Stimulated activated CD8-positive, alpha-beta memory T cell treated with anti-CD3 and anti-CD28 coated beads, Interleukin-4, amount 100 ng/mL, for 48 hours (primary cell): ENCODE results near the gene KBTBD13.
"Not testable (repeated sequence)": the region's sequence is repeated elsewhere in the genome, so short reads cannot be mapped to it uniquely, and the experiment has no call there.

Experiments used
- DNase-seq: peaks from one replicate; pipeline ENCODE4 v3.0.0-alpha.2; 2020

KBTBD13 gene

DNA sequence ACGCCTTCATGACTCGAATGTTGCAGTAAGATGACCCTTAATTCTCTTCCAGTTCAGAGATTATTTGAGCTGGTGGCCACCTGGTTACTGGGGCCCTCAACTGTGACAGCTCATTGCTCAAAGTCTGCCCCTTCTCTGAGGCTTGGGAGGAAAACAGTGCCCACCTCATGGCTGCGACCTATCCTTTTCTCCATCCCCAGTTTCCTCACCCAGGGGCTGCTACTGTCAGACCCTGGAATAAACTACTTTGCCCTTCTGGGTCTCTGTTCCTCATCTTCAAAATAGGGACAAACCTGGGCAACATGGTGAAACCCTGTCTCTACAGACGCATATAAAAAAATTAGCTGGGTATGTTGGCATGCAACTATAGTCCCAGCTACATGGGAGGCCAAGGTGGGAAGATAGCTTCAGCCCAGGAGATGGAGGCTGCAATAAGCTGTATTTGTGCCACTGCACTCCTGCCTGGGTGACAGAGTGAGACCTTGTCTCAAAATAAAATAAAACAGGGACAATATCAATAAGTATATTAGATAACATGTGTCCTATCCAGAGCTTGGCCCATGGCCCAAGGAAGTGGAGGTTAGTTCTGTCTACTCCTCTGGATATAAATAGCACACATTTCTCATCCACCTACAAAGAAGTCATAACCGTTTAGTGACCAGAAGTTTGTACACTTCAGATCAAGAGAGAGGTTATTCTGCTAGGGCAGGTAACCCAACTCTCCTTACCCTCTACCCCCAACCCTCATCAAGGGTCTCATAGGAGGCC, 6.6 kb upstream of the KBTBD13 start:
- DNase-seq: no peak

DNA sequence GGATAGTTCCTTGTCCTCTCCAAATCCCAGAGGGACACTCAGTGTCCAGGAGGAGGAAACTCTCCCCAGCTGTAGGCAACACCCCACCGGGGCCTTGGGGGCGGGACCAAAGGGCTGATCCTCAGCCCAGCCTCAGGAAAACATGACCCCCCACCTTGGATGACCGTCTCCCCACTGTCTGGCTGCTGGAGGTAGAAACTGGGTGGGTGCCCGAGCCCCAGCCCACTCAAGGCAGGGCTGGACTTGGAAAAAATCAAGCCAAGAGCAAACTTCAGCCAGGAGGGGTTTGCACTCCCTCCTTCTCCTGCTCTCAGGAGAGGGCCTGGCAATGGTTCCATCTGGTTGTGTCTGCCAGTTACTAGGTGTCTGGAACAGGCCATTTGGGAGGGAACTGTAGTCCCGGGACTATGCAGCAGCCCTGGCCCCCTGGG, 5.2 kb upstream of the KBTBD13 start:
- no peak for DNase-seq

DNA sequence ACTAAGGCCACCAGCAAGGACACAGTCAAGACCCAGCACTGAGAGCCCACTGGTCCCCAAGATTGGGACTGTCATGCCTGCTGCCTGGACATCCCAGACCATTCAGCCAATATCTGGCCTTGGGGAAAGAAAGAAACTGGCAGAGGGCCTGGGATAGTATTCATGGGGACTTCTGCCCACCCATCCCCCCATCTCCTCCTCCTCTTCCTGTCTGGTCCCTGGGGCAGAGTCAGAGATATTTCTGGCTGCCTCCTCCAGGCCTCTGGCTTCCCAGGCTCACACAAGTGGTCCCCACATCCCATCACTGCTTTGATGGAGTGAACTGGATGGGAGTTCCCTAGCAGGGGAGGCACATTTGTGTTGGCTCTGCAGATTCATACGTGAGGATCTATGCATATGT, 4.5 kb upstream of the KBTBD13 start:
- DNase-seq: no peak

DNA sequence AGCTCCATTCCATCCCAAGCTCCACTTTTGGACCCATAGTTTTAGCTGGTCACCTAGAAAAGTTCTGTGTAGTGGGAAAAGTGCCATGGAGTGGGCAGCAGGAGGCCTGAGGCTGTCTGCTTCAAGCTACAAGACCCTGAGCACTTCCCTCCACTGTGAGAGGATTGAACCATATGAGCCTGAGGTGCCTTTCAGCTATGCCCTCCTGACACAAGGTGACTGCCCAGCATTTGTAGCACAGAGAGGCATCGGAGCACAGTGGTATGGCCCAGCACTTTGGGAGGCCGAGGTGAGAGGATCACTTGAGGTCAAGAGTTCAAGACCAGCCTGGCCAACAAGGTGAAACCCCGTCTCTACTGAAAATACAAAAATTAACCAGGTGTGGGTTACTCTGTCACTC, 3.9 kb upstream of the KBTBD13 start:
- DNase-seq: no peak

DNA sequence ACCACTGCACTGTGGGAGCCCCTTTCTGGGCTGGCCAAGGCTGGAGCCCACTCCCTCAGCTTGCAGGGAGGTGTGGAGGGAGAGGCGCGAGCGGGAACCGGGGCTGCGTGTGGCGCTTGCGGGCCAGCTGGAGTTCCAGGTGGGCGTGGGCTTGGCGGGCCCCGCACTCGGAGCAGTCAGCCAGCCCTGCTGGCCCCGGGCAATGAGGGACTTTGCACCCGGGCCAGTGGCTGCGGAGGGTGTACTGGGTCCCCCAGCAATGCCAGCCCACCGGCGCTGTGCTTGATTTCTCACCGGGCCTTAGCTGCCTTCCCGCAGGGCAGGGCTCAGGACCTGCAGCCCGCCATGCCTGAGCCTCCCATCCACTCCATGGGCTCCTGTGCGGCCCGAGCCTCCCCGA, 1.6 kb upstream of the KBTBD13 start:
- DNase-seq: not testable (repeated sequence)

DNA sequence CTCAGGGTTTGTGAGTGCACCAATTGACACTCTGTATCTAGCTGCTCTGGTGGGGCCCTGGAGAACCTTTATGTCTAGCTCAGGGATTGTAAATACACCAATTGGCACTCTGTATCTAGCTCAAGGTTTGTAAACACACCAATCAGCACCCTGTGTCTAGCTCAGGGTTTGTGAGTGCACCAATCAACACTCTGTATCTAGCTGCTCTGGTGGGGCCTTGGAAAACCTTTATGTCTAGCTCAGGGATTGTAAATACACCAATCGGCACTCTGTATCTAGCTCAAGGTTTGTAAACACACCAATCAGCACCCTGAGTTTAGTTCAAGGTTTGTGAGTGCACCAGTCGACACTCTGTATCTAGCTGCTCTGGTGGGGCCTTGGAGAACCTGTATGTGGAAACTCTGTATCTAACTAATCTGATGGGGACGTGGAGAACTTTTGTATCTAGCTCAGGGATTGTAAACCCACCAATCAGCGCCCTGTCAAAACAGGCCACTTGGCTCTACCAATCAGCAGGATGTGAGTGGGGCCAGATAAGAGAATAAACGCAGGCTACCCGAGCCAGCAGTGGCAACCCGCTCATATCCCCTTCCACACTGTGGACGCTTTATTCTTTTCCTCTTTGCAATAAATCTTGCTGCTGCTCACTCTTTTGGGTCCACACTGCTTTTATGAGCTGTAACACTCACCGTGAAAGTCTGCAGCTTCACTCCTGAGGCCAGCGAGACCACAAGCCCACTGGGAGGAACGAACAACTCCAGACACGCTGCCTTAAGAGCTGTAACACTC, 745 bp upstream of the KBTBD13 start:
- not testable (repeated sequence) for DNase-seq

DNA sequence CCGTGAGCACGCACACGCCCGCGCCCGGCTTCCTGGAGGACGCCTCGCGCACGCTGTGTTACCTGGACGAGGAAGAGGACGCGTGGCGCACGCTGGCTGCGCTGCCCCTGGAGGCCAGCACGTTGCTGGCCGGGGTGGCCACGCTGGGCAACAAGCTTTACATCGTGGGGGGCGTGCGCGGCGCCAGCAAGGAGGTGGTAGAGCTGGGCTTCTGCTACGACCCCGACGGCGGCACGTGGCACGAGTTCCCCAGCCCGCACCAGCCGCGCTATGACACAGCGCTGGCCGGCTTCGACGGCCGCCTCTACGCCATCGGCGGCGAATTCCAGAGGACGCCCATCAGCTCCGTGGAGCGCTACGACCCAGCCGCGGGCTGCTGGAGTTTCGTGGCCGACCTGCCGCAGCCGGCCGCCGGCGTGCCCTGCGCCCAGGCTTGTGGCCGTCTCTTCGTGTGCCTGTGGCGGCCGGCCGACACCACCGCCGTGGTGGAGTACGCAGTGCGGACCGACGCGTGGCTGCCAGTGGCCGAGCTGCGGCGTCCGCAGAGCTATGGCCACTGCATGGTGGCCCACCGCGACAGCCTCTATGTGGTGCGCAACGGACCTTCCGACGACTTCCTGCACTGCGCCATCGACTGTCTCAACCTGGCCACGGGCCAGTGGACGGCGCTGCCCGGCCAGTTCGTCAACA, 890 bp downstream of the KBTBD13 start:
- no peak for DNase-seq

DNA sequence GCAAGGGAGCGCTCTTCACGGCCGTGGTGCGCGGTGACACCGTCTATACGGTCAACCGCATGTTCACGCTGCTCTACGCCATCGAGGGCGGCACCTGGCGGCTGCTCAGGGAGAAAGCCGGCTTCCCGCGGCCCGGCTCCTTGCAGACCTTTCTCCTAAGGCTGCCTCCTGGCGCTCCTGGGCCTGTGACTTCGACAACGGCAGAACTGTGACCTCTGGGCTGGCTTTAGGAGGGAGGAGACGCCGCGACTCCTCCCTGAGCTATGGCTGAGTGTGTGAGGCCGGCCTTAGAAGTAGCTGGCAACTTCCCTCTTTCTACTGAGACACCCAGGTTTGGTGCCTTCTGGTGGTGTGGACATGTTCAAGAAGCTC, 1.4 kb downstream of the KBTBD13 start:
- DNase-seq: peak; percentile 73

DNA sequence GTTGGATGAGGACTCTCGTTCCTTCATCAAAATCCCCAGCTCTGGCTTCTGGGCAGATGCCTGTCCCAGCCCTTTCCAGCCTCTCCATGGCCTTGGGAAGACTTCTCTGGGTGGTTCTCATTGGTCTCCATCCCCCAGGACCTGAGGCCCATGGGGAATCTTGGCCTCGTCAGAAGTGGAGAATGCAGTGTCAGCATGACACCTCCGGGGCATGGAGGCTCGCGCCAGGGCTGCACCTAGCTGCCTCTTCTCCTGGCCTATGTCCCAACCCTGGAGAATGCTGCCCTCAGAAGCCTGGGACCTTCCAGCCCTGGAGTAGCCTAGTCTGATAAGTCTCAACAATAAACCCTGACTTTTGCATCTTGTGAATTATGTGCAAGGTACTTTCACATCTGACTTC, 3.0 kb downstream of the KBTBD13 start:
- DNase-seq: no peak

DNA sequence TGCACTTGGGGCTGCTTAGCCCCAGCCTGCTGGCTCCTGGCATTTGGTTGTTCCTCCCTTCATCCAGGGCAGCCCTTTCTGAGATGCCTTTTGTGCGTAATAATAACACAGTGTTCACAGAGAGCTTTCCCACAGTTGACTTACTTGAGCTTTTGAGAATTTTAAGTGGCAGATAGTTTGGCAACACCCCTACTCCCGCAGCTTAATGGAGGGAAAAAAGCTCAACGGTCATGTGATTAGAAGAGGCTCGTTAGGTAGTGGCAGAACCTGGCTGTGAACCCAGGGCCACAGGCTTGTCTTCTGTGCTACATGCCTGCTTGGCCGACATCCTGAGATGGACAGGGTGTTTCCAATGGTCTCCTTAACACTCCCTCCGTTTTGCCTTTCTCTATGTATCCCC, 4.7 kb downstream of the KBTBD13 start:
- no peak for DNase-seq

DNA sequence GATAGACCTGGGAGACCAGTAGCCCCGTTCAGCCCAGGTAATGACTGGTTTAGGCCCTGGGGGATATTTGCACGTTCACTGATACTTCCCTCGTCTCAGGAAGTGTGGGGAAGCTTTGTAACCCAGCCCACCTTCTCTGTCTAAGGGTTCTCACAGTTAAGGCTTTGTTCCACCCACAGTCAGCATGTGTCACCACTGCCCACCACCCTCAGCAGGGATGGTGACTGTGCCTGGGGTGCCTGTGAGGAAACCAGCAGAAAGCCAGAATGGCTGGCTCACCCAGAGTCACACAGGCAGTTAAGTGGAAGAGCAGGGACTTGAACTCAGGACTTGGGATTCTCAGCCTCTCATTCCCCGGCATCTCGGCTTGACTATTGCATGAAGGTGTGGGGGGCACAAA, 5.2 kb downstream of the KBTBD13 start:
- peak; percentile 60 for DNase-seq

DNA sequence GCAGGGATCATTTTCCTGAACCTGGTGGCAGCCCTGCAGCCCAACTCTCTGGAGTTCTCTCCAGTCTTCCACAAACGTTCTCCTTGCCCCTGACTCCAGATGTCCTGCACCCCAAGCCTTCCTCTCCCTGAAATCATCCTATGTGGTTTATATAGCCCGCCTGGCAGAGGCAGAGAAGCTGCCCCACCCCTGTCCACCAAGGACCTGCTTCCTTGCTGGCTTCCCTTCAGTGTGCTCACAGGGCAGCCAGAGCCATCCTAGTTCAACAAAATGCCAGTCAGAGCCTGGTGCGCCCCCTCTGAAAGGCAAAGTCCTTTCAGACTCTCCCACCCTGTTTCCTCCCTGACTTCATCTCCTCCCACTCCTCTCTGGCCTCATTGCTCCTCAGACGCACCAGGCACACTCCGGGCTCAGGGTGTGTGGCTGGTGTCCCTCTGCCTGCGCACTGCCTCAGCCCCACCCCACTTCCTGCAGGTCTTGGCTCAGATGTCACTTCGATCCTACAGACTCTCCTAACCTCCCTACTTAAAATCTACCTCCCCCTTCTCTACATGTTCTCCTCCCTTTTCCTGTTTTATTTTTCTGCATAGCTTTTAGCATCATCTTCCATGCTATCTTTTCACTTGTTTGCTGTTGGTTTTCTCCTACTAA, 5.9 kb downstream of the KBTBD13 start:
- peak; percentile 31 for DNase-seq

DNA sequence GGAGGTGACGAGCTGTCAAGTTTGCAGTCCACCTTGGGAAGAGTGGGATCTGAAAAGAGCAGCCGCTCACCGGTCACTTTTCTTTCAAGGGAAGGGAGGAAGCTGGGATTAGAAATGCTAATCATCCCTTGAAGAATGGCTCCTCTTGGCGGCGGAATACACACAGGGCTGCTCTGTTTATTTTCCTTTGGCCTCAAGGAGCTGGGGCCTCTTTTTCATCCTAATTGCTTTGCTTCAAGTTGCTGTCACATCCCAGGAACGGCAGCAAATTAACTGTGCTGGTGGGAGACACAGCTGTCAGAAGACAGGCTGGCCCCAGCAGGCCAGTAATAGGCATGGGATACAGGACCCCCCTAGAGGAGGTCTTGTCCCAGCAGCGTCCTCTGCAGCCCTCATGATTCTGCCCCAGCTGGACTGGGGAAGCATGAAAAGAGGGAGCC, 6.7 kb downstream of the KBTBD13 start:
- DNase-seq: no peak

DNA sequence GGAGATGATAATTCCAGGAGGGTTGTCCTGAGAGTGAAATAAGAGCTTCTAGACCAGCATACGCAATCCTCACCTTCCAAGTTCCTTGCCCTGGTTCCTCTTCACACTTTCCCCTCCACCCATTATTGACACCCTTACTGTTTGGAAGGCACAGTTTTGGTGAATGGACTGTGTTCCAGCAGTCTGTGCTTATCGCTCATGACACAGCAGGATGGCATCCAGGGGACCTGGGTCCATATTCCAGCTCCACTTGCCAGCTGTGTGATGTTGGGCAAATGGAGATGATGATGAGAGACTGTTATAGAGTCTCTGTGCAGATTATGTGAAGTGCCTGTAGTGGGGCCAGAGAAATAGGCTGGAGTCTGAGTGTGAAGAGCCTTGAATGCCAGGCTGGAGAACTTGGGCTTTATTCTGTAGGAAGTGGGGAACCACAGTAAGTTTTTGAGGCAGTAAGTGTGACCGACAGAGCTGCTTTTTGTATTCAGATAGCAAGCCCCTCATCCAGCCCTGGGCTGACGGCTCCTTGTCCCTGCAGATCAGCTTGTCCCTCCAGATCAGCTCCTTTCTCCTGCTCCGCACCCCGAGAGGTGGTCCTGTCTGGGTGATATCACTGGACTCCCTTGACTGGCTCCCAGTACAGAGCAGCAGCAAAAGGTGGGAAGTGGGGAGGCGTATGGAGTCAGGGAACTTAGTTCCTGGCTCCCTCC, 8.1 kb downstream of the KBTBD13 start:
- no peak for DNase-seq

DNA sequence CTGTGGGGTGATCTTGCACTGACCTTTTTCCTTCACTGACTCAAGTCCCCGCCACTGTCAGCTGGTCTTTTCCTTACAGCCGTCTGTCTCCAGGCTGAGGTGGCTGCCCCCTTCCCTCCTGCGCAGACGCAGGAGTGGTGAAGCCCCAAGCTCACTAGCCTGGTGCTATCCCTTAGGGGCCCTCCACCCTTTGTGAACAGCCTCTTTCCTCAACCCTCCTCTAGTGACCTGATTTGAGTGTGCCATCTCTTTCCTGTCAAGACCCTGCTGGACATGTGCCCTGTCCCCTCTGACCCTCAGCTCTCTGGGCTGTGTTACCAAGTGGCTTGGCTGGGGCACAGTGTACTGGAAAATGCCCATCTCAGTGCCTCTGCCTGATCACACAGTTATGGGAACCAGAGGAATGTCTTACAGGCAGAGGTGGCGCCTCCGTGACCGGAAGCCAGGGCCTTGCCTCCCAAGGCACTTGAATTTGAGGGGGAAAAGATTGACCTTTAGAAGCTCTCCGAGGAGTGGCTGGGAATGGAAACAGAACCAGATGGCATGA, 8.7 kb downstream of the KBTBD13 start:
- DNase-seq: no peak

DNA sequence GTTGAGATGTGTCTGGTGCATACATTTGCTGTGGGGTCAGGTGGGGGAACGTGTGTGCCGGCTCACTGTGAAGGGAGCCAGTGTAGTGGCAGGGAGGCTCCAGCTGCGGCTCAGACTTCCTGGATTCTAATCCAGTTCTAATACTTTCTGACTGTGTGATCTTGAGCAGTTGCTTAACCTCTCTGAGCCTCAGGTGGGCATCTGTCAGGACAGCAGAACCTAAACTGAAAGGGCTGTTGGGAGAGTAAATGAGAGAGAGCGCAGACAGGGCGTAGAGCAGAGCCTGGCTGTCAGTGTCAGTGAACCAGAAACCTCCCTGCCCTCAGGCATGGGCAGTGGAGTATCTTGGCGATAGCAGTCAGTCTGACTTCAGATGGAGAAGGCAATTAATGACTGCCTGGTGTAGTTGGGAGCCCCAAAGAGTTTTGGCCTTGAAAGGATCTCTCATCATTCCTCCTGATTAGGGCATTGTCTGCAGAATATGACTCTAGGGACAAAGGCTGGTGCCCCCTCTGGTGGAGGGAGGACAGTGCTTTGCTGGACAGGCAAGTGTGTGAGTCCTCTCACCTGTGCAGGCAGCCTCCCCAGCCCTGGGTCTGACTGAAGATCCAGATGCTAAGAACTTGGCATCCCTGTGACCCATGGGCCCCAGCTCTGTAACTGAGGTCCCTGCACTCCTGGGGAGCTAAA, 9.6 kb downstream of the KBTBD13 start:
- peak; percentile 33 for DNase-seq

DNA sequence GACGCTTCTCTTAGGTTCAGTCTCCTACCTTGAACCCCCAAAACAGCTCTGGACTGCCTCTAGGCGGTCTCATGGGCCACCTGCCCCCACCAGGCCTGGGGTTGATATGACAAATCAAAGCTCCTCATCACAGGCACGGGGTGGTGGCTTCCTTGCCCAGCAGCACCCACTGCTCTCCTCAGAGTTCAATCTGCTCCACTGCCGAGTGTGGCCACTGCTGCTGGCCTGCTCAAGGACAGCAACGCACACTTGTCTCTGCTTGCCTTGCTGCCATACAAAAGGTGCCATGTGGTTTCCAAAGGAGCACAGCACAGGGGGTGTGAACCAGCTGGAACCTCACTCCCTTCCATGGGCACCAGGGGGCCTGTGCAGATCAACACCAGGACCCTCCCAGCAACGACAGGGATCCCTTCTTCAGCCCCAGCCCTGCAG, 10.2 kb downstream of the KBTBD13 start:
- no peak for DNase-seq

DNA sequence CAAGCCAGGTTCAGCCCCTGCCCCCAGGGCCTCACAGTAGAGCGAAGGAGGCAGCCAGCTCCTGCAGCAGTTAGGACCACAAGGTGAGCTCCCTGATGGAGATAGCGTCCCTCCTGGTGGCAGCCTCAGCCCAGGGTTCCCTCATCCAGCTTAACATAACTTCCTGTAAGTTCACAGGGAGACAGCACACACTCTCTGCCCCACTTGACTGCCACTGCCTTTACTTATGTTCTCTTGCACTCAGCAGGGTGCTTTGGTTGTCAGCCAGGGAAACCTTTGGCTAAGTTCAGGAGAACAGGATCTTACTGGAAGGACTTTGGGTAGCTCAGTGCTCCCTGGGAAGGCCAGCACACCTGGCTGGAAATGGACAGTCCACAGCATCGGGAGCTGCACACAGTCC, 10.9 kb downstream of the KBTBD13 start:
- DNase-seq: no peak

DNA sequence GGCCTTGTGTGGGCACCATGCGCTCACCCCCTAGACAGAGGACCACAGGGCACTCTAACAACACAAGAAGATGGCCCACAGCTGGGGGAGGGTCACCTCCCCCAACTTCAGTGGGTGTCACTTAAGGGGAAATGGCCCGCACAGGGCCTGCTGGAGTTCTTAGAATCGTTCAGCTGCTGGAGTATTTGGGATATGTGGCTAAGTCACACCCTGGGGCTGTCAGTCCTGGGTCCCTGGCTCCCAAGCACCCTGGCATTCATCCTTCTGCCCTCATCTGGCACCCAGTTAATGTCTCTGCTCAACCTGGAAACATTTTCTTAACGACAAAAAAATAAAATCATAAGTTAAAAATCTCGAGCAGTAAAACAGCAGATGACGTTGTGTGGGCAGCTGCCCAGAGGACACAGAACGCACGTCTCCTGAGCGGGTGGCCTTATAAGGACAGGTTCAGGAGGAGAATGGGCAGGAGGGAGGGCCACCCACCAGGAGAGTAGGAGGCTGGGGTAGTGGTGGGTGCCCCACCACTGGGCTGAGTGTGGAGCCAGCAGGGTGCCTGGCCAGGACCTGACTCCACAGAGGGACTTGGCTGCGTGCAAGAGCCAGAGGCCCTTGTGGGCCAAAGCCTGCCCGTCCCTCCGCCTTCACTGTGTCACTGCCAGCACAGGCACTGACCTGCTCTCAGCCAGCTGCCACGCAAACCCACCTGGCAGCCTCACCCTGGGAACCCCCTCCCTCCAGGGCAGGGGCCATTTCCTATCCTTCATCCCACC, 11.5 kb downstream of the KBTBD13 start:
- no peak for DNase-seq

DNA sequence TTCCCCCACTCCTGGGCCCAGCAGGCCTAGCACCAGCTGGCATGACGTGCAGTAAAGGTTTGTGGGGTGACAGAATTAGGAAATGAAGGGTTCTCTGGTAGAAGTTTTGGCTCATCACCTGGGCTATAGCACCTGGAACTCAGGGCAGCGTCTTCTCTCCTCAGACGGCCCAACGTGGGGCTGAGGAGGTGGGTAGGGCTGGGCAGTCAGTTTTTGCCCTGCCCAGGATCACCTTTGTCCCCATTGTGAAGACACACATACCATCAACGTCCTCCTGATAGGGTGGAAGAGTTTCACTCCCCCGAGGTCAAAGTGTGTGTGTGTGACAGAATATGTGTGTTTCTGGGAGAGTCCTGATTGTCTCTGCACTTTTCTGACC, 12.1 kb downstream of the KBTBD13 start:
- no peak for DNase-seq
